GM23338 (cell line): ENCODE measurements around the gene SGCG. TPM values are rescaled to one million over a fixed set of nuclear protein-coding genes. Genes with fewer than 3 reads are reported as not detected.
A peak's percentile ranks its signal among the peaks of the same experiment; 100 is the strongest.

Source experiments
- ATAC-seq: fragments of 200-7000 bp; cut with Tn5 transposase; 3 replicates; pipeline ENCODE4 v1.9.1; 2020
- DNase-seq: peaks from one replicate; pipeline ENCODE4 v3.0.0-alpha.2; 2015; ENCODE audit warnings: low spot score
- H2AFZ ChIP-seq: fragments of 200-600 bp; sonication (generic); 2 replicates; pipeline ENCODE4 v1.8.0; 2016; ENCODE audit warnings: antibody characterized with exemption, mild to moderate bottlenecking, moderate library complexity
- H3F3A ChIP-seq: fragments of 200-600 bp; sonication (generic); replicated peaks from 2 replicates; pipeline ENCODE4 v1.8.0; 2017; ENCODE audit warnings: antibody characterized with exemption, mixed run types, low read depth
- H3K27ac ChIP-seq: fragments of 200-600 bp; sonication (generic); 2 replicates; pipeline ENCODE4 v1.6.1; 2016; ENCODE audit warnings: low read depth
- H3K27me3 ChIP-seq: fragments of 200-600 bp; sonication (generic); 2 replicates; pipeline ENCODE4 v1.8.0; 2016; ENCODE audit warnings: mild to moderate bottlenecking, mixed run types, moderate library complexity; ENCODE audit not compliant: insufficient read depth
- H3K36me3 ChIP-seq: fragments of 200-600 bp; sonication (generic); 2 replicates; pipeline ENCODE4 v1.8.0; 2016; ENCODE audit warnings: mild to moderate bottlenecking; ENCODE audit not compliant: insufficient read depth
- H3K4me1 ChIP-seq: fragments of 200-600 bp; sonication (generic); 2 replicates; pipeline ENCODE4 v1.8.0; 2016; ENCODE audit warnings: mild to moderate bottlenecking, moderate library complexity; ENCODE audit not compliant: insufficient read depth
- H3K4me2 ChIP-seq: fragments of 200-600 bp; sonication (generic); 2 replicates; pipeline ENCODE4 v1.7.1; 2017; ENCODE audit warnings: mixed run types
- H3K4me3 ChIP-seq: fragments of 200-600 bp; sonication (generic); 2 replicates; pipeline ENCODE4 v1.6.1; 2016; ENCODE audit warnings: mixed run types
- H3K79me2 ChIP-seq: fragments of 200-600 bp; sonication (generic); replicated peaks from 2 replicates; pipeline ENCODE4 v1.8.0; 2017; ENCODE audit warnings: mild to moderate bottlenecking; ENCODE audit not compliant: insufficient read depth
- H3K9me2 ChIP-seq: fragments of 200-600 bp; sonication (generic); 2 replicates; pipeline ENCODE4 v1.8.0; 2017; ENCODE audit not compliant: insufficient read depth
- H4K20me1 ChIP-seq: fragments of 200-600 bp; sonication (generic); replicated peaks from 2 replicates; pipeline ENCODE4 v1.8.0; 2017; ENCODE audit warnings: mild to moderate bottlenecking; ENCODE audit not compliant: insufficient read depth
- H3K27ac Mint-ChIP-seq: 2 replicates; pipeline ENCODE4 v1.8.0; 2020; ENCODE audit warnings: inconsistent platforms, mild to moderate bottlenecking, moderate library complexity, mixed read lengths
- H3K27me3 Mint-ChIP-seq: 3 replicates; pipeline ENCODE4 v1.8.0; 2022; ENCODE audit warnings: low read depth, mild to moderate bottlenecking, moderate library complexity, mixed read lengths, inconsistent platforms; ENCODE audit not compliant: insufficient read depth, poor library complexity
- H3K36me3 Mint-ChIP-seq: 3 replicates; pipeline ENCODE4 v1.8.0; 2021; ENCODE audit warnings: low read depth, mild to moderate bottlenecking, inconsistent platforms, moderate library complexity, mixed read lengths
- H3K4me1 Mint-ChIP-seq: 3 replicates; pipeline ENCODE4 v1.8.0; 2020; ENCODE audit warnings: mild to moderate bottlenecking, inconsistent platforms, mixed read lengths
- H3K4me3 Mint-ChIP-seq: 3 replicates; pipeline ENCODE4 v1.8.0; 2021; ENCODE audit warnings: moderate library complexity, mild to moderate bottlenecking, inconsistent platforms, mixed read lengths
- H3K9me3 Mint-ChIP-seq: 3 replicates; pipeline ENCODE4 v1.8.0; 2020; ENCODE audit warnings: moderate library complexity, mild to moderate bottlenecking, inconsistent platforms, mixed read lengths
- CREB1 ChIP-seq: fragments of 250-450 bp; sonication (Bioruptor Pico); IDR thresholded peaks from 2 replicates; pipeline ENCODE4 v1.5.0; 2020; ENCODE audit warnings: low read depth, mild to moderate bottlenecking, moderate library complexity
- EZH2 ChIP-seq: fragments of 200-600 bp; sonication (generic); IDR thresholded peaks from one replicate; pipeline ENCODE4 v1.8.0; 2017; ENCODE audit warnings: antibody characterized with exemption, mild to moderate bottlenecking, low read depth; ENCODE audit not compliant: unreplicated experiment
- EZH2phosphoT487 ChIP-seq: fragments of 200-600 bp; sonication (generic); IDR thresholded peaks from one replicate; pipeline ENCODE4 v1.8.1; 2018; ENCODE audit warnings: antibody characterized with exemption; ENCODE audit not compliant: unreplicated experiment
- JUNB ChIP-seq: IDR thresholded peaks from one replicate; pipeline ENCODE4 v1.6.1; 2016; ENCODE audit warnings: antibody characterized with exemption; ENCODE audit not compliant: unreplicated experiment
- NANOG ChIP-seq: IDR thresholded peaks from 2 replicates; pipeline ENCODE4 v1.6.1; 2016; ENCODE audit warnings: antibody characterized with exemption, borderline replicate concordance
- POLR2AphosphoS5 ChIP-seq: IDR thresholded peaks from 2 replicates; pipeline ENCODE4 v1.6.1; 2016; ENCODE audit warnings: antibody characterized with exemption, low read depth
- STAT1 ChIP-seq: IDR thresholded peaks from one replicate; pipeline ENCODE4 v1.6.1; 2016; ENCODE audit warnings: antibody characterized with exemption; ENCODE audit not compliant: unreplicated experiment
- ZNF114 ChIP-seq: fragments of 250-450 bp; sonication (Bioruptor Pico); IDR thresholded peaks from 2 replicates; pipeline ENCODE4 v1.5.0; 2020; ENCODE audit warnings: mild to moderate bottlenecking, moderate library complexity
- ZNF331 ChIP-seq: fragments of 250-450 bp; sonication (Bioruptor Pico); IDR thresholded peaks from 2 replicates; pipeline ENCODE4 v1.5.0; 2020; ENCODE audit warnings: low read depth, mild to moderate bottlenecking, moderate library complexity
- ZNF462 ChIP-seq: fragments of 250-450 bp; sonication (Bioruptor Pico); IDR thresholded peaks from 2 replicates; pipeline ENCODE4 v1.5.0; 2020; ENCODE audit warnings: mild to moderate bottlenecking, moderate library complexity
- polyA plus RNA-seq: library from polyadenylated mRNA; unstranded; fragments of >200 nt; fragmentation: Nextera tagmentation; extraction: Ambion mirVana; gene quantifications from 2 replicates; pipeline ENCODE4 v1.2.1, GENCODE V29; 2016
- total RNA-seq: library from RNA; depleted of rRNA; stranded (reverse); fragments of >200 nt; shearing (Covaris generic); gene quantifications from 2 replicates; pipeline ENCODE4 v1.2.3, GENCODE V29; 2014
- TF ChIP-seq, protein P1 (sequence below): IDR thresholded peaks from 2 replicates; pipeline ENCODE4 v1.6.1; 2016; ENCODE audit warnings: antibody characterized with exemption
- TF ChIP-seq, protein P2 (sequence below), 2 experiments: fragments of 200-600 bp in 1 of 2; sonication (generic) in 1 of 2; conservative IDR thresholded peaks; 2 replicates each; pipeline versions ENCODE4 v1.5.1 to v1.6.1; 2016 to 2017; ENCODE audit warnings: antibody characterized with exemption in 2 of 2, low read depth in 2 of 2, mild to moderate bottlenecking in 2 of 2, moderate library complexity in 1 of 2

The SGCG gene
- total and polyA plus RNA-seq, 2 experiments from 2014 or later: not detected

DNA sequence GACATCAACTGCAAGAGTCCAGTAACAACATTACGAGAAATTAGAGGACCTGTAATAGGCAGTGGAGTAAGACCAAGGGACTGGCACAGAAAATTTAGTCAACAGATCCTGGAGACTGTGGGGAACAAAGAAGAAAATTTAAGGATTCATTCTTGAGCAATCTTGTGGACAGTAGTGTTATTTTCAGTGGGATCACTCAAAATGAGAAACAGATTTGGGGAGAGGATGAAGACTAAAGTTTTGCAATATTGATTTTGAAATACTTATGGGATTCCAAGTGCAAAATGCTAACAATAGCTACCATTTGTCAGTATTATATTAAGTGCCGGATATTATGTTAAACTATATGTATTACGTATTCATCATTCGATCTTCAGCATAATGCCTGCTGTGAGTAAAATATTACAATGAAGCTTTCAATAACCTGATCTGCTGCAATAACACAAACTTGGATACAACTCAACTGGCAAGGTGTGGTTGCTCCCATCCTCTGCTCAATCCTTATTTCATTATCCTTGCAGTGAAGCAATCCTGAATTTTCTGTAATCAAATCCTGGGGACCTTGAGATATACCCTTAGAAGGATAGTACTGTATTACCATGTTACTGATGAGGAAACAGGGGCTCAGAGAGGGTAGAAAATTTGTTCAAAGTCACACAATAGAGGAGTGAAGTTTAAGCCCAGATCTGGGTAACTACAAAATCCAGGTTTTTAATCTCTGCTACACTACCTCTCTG lies 168.6 kb downstream of the SGCG start:
- no peak overlapping the region for H3K4me3 ChIP-seq
- TF ChIP-seq EZH2: no peak
- no peak for TF ChIP-seq ZNF114
- TF ChIP-seq NANOG: no peak
- TF ChIP-seq CREB1 (CRISPR knock-in tag): no peak
- no peak for TF ChIP-seq ZNF331 (CRISPR knock-in tag)
- TF ChIP-seq, protein P1, sequence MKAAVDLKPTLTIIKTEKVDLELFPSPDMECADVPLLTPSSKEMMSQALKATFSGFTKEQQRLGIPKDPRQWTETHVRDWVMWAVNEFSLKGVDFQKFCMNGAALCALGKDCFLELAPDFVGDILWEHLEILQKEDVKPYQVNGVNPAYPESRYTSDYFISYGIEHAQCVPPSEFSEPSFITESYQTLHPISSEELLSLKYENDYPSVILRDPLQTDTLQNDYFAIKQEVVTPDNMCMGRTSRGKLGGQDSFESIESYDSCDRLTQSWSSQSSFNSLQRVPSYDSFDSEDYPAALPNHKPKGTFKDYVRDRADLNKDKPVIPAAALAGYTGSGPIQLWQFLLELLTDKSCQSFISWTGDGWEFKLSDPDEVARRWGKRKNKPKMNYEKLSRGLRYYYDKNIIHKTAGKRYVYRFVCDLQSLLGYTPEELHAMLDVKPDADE: no peak
- TF ChIP-seq ZNF462: no peak
- no peak for TF ChIP-seq JUNB
- no peak for TF ChIP-seq STAT1
- TF ChIP-seq POLR2AphosphoS5: no peak
- no peak for TF ChIP-seq EZH2phosphoT487
- TF ChIP-seq, protein P2, sequence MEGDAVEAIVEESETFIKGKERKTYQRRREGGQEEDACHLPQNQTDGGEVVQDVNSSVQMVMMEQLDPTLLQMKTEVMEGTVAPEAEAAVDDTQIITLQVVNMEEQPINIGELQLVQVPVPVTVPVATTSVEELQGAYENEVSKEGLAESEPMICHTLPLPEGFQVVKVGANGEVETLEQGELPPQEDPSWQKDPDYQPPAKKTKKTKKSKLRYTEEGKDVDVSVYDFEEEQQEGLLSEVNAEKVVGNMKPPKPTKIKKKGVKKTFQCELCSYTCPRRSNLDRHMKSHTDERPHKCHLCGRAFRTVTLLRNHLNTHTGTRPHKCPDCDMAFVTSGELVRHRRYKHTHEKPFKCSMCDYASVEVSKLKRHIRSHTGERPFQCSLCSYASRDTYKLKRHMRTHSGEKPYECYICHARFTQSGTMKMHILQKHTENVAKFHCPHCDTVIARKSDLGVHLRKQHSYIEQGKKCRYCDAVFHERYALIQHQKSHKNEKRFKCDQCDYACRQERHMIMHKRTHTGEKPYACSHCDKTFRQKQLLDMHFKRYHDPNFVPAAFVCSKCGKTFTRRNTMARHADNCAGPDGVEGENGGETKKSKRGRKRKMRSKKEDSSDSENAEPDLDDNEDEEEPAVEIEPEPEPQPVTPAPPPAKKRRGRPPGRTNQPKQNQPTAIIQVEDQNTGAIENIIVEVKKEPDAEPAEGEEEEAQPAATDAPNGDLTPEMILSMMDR (conservative IDR thresholded peaks at IDR 0.05; ENCODE audit: low read depth in 2 of 2): no peak
- H2AFZ ChIP-seq: no peak overlapping the region
- Mint-ChIP-seq H3K9me3 (no peaks in the 10 kb centered on the region), H3K4me1 (no peaks in the 10 kb centered on the region), H3K4me3 (no peak overlapping the region), H3K27me3 (peaks cover 2% of the 10 kb centered on the region), H3K27ac (0 out of 2 replicates have a peak overlapping the region, but pooled peaks have one; percentile 76), H3K36me3 (peaks cover 60% of the 10 kb centered on the region)
- H3K79me2 ChIP-seq: peaks cover 33% of the 10 kb centered on the region
- H3K27ac ChIP-seq: no peak overlapping the region
- H3F3A ChIP-seq: no peaks in the 10 kb centered on the region
- peaks cover 8% of the 10 kb centered on the region for H4K20me1 ChIP-seq
- DNase-seq (no peak), ATAC-seq (no peak)
- H3K27me3 ChIP-seq: no peaks in the 10 kb centered on the region
- no peaks in the 10 kb centered on the region for H3K9me2 ChIP-seq
- H3K4me1 ChIP-seq: no peaks in the 10 kb centered on the region
- H3K36me3 ChIP-seq: peaks cover 7% of the 10 kb centered on the region
- no peak overlapping the region for H3K4me2 ChIP-seq
